Hippocampal formation (tissue), 2 donors: ENCODE data around the gene B3GALT5.

ENCODE experiments used
- DNase-seq, 2 donors: peaks; one replicate each; lab custom pipeline; 2025; lab: John Stamatoyannopoulos, UW

B3GALT5 gene

GRCh38 chr21:39645331-39645730, 32.6 kb downstream of the B3GALT5 start:
- DNase-seq, result no peak

GRCh38 chr21:39647476-39647875, 34.7 kb downstream of the B3GALT5 start:
- DNase-seq, result no peak

GRCh38 chr21:39648879-39649278, 36.1 kb downstream of the B3GALT5 start:
- no peak for DNase-seq

- DNase-seq, result no peak
Observed at GRCh38 chr21:39649526-39649925, 36.8 kb downstream of the B3GALT5 start.

- DNase-seq, result no peak
Observed at GRCh38 chr21:39650306-39650705, 37.6 kb downstream of the B3GALT5 start.

GRCh38 chr21:39650801-39651200, 38.1 kb downstream of the B3GALT5 start:
- no peak for DNase-seq

- DNase-seq, result no peak
Observed at GRCh38 chr21:39651206-39651605, 38.5 kb downstream of the B3GALT5 start.

GRCh38 chr21:39654951-39655350, 42.2 kb downstream of the B3GALT5 start:
- no peak for DNase-seq

- DNase-seq, result no peak
Observed at GRCh38 chr21:39655589-39655988, 42.8 kb downstream of the B3GALT5 start.

- no peak for DNase-seq
Observed at GRCh38 chr21:39656209-39656608, 43.5 kb downstream of the B3GALT5 start.

- DNase-seq, result no peak
Observed at GRCh38 chr21:39657091-39657689, 44.5 kb downstream of the B3GALT5 start.

GRCh38 chr21:39658066-39658465, 45.3 kb downstream of the B3GALT5 start:
- DNase-seq, result no peak

GRCh38 chr21:39659070-39659815, 46.5 kb downstream of the B3GALT5 start:
- no peak for DNase-seq

GRCh38 chr21:39660191-39660980, 47.6 kb downstream of the B3GALT5 start:
- no peak for DNase-seq

GRCh38 chr21:39661121-39661520, 48.4 kb downstream of the B3GALT5 start:
- DNase-seq, result no peak

- no peak for DNase-seq
Observed at GRCh38 chr21:39661740-39662139, 49.0 kb downstream of the B3GALT5 start.

GRCh38 chr21:39662411-39662953, 49.7 kb downstream of the B3GALT5 start:
- DNase-seq, result no peak

- DNase-seq, result no peak
Observed at GRCh38 chr21:39663066-39663465, 50.3 kb downstream of the B3GALT5 start.

- DNase-seq, result no peak
Observed at GRCh38 chr21:39663742-39664492, 51.2 kb downstream of the B3GALT5 start.

GRCh38 chr21:39664586-39664985, 51.8 kb downstream of the B3GALT5 start:
- DNase-seq, result no peak

GRCh38 chr21:39666026-39666425, 53.3 kb downstream of the B3GALT5 start:
- no peak for DNase-seq
